ENCODE data around the gene CASP10. TPM values are rescaled to one million over a fixed set of nuclear protein-coding genes. Genes with fewer than 3 reads are reported as not detected.

Gene CASP10
- total and polyA plus RNA-seq, 2 of the 13 experiments (the other 11 are each of a cell fraction or from before 2014, with no cell fraction given): 22.2 to 23.8 TPM

GRCh38 chr2:201149064-201149820 lies 33.7 kb upstream of the CASP10 start (continued):
- no peak for TF ChIP-seq NFIB (CRISPR knock-in tag; IDR thresholded peaks at IDR 0.05; ENCODE audit: borderline replicate concordance)
- TF ChIP-seq RCOR2 (CRISPR knock-in tag; IDR thresholded peaks at IDR 0.05): peak; percentile 94
- peak; percentile 7; the same call in 1 of the 2 replicates for TF ChIP-seq NFYC (CRISPR knock-in tag; IDR thresholded peaks at IDR 0.05)
- TF ChIP-seq ZNF260 (CRISPR knock-in tag; IDR thresholded peaks at IDR 0.05; ENCODE audit: borderline replicate concordance, low read depth): no peak
- peak; percentile 27 for TF ChIP-seq ZEB1 (IDR thresholded peaks at IDR 0.05; ENCODE audit: insufficient replicate concordance, low read depth)
- no peak for TF ChIP-seq MYNN (CRISPR knock-in tag; IDR thresholded peaks at IDR 0.05; ENCODE audit: low read depth)
- TF ChIP-seq HNF1A (IDR thresholded peaks at IDR 0.05; ENCODE audit: low read depth): 0 out of 2 replicates have a peak, but pooled peaks have one; percentile 60
- TF ChIP-seq HNF1A (CRISPR knock-in tag; IDR thresholded peaks at IDR 0.05; ENCODE audit: borderline replicate concordance): no peak
- TF ChIP-seq CENPX (CRISPR knock-in tag; IDR thresholded peaks at IDR 0.05): no peak
- TF ChIP-seq RNF2 (conservative IDR thresholded peaks at IDR 0.05; ENCODE audit: low read depth): no peak
- TF ChIP-seq TBL1XR1 (IDR thresholded peaks at IDR 0.05; ENCODE audit: borderline replicate concordance, low read length, partially characterized antibody): no peak
- peak; percentile 18; the same call in 1 of the 2 replicates for TF ChIP-seq FOXK1 (CRISPR knock-in tag; IDR thresholded peaks at IDR 0.05; ENCODE audit: borderline replicate concordance, low read depth)
- TF ChIP-seq AKNA (CRISPR knock-in tag; IDR thresholded peaks at IDR 0.05; ENCODE audit: borderline replicate concordance): no peak
- TF ChIP-seq ZNF770 (CRISPR knock-in tag; IDR thresholded peaks at IDR 0.05): no peak
- TF ChIP-seq ZKSCAN8 (CRISPR knock-in tag; IDR thresholded peaks at IDR 0.05; ENCODE audit: borderline replicate concordance): peak; percentile 44; the same call in 1 of the 2 replicates
- peak; percentile 64; the same call in 1 of the 2 replicates for TF ChIP-seq ERF (CRISPR knock-in tag; IDR thresholded peaks at IDR 0.05)
- TF ChIP-seq PHB2 (IDR thresholded peaks at IDR 0.05; ENCODE audit: partially characterized antibody): no peak
- peak; percentile 42; the same call in 1 of the 2 replicates for TF ChIP-seq MIXL1 (CRISPR knock-in tag; IDR thresholded peaks at IDR 0.05)
- no peak for TF ChIP-seq ZNF550 (CRISPR knock-in tag; IDR thresholded peaks at IDR 0.05; ENCODE audit: borderline replicate concordance)

Measured in HepG2 (cell line).